Measurements from ENCODE around the gene SPATA33.

Gene SPATA33

DNA sequence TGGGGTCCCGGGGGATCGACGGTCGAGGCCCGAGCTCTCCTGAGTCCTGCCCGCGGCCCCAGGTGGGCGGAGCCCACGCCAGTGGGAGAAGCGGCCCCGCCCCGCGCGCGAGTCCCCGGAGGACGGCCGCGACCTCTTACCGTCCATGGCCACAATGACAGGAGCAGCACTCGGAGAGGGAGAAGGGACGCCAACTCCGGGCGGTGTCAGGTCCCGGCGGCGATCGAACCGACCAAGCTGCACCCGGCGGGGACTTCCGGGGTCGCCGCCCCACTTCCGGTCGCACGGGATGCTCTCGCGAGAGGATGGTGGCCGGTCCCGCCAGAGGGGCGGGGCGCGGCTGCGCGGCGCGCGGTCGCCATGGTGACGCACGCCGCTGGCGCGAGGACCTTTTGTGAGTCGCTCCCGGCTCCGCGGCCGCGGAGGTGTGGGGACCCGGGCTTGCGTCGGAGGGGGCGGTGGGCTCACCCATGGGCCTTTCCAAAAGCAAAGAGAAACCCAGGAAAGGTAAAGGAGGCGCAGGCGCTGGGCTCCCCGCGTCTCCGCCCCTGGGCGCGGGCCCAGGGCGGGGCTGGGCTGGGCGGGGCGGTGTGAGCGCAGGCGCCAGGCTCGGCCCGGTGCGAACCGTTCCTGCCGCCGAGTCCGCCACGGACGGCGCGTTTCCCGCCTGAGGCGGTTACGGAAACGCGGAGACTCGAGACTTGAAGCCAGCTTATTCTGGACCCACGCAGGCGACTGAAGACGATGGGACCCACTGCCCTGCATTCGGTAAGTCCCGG, at the start of gene SPATA33, which contains the start of gene CHMP1A:
Gene SPATA33 (plus strand): TSS at position 395 of the 779 bp plus-strand sequence. CDS start 76 bp downstream, at position 471.
Gene CHMP1A (minus strand): TSS at position 267 of the 779 bp plus-strand sequence. CDS start 120 bp downstream, at position 147.
- TF ChIP-seq, protein P1, sequence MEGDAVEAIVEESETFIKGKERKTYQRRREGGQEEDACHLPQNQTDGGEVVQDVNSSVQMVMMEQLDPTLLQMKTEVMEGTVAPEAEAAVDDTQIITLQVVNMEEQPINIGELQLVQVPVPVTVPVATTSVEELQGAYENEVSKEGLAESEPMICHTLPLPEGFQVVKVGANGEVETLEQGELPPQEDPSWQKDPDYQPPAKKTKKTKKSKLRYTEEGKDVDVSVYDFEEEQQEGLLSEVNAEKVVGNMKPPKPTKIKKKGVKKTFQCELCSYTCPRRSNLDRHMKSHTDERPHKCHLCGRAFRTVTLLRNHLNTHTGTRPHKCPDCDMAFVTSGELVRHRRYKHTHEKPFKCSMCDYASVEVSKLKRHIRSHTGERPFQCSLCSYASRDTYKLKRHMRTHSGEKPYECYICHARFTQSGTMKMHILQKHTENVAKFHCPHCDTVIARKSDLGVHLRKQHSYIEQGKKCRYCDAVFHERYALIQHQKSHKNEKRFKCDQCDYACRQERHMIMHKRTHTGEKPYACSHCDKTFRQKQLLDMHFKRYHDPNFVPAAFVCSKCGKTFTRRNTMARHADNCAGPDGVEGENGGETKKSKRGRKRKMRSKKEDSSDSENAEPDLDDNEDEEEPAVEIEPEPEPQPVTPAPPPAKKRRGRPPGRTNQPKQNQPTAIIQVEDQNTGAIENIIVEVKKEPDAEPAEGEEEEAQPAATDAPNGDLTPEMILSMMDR (conservative IDR thresholded peaks at IDR 0.05) = no peak
- peak within 1 kb of the TSS; percentile 43; the same call in 1 of the 2 replicates for H3K27ac ChIP-seq

DNA sequence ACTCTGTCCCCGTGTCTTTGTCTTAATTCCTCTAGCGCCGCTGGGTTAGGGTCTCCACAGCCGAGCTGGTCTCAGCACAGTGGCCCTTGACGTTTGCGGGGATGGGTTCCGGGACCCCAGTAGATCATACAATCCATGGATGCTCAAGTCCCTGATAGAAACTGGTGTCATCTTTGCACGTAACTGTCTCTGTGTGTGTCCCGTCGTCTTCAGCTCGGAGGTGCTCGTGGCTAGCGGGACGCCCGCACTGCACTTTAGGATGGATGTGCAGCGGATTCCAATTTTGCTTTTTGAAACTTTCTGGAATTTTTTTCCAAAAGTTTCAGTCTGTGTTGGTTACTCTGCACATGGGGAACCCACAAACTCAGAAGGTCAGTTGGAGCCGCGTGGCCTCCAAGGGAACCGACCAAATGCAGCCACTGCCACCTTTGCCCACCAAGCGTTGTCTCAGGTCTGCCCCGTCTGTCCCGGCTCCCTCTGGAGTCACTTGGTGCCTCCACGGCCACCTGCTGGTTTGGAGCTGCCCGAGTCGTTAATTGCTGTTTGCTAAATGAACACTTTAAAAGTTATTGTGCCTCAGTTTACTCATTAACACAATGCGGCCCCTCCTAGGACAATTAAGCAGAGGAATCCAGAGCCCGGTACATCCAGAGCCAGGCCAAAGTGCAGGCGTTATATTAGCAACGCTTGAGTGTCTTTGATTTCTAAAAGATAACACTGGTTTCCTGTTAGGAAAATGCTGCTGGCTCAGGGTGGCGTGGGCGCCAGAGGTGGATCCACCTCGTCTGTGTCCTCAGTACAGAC, 49.5 kb upstream of the SPATA33 start:
- no peak overlapping the region for H3K27ac ChIP-seq
- TF ChIP-seq, protein P1 (conservative IDR thresholded peaks at IDR 0.05) = no peak

DNA sequence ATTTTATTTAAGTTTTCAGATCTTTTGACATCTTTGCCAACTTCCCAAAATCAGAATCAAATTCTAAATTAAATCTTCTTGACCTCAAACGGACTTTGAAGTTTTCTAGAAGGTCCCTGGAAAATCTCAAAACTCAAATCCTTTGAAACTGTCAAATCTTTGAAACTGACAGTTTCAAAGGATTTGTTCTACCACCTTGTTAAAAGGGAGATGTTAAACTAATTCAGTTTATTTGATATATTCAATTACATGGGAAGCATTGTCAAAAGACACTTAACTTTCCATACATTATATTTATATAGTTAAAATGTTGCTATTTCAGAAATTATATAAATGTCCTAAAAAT, 47.6 kb upstream of the SPATA33 start:
- TF ChIP-seq, protein P1 (conservative IDR thresholded peaks at IDR 0.05) = no peak
- no peak overlapping the region for H3K27ac ChIP-seq

DNA sequence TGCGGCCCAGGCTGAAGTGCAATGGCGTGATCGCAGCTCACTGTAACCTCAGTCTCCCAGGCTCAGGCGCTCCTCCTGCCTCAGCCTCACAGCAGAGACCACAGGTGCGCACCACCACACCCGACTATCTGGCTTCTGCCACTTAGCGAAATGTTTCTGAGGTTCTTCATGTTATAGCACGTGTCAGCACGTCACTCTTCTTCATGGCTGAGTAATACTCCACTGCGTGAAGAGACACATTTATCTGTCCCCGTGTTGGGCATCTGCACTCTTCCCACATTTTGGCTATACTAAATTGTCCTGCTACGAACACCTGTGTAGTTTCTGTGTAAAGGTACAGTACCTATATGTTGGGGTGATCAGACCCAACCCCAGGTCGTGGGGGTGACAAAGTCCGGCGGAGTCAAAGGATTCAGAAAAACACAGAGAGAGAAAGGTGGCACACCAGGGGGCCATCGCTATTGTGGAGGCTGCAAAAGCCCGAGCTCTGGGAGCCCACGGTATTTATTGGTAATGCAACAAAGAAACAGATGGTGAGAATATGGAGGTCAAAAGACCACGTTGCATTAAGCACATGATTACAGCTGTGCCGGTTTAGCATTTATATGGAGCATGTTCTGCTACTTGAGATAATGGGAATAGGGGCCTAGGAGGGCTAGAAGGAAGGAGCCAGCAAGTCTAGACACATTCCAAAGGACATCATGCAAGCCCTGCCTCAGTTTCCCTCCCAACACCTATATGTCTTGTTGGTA, 45.0 kb upstream of the SPATA33 start:
- H3K27ac ChIP-seq = no peak overlapping the region
- TF ChIP-seq, protein P1 (conservative IDR thresholded peaks at IDR 0.05) = no peak

DNA sequence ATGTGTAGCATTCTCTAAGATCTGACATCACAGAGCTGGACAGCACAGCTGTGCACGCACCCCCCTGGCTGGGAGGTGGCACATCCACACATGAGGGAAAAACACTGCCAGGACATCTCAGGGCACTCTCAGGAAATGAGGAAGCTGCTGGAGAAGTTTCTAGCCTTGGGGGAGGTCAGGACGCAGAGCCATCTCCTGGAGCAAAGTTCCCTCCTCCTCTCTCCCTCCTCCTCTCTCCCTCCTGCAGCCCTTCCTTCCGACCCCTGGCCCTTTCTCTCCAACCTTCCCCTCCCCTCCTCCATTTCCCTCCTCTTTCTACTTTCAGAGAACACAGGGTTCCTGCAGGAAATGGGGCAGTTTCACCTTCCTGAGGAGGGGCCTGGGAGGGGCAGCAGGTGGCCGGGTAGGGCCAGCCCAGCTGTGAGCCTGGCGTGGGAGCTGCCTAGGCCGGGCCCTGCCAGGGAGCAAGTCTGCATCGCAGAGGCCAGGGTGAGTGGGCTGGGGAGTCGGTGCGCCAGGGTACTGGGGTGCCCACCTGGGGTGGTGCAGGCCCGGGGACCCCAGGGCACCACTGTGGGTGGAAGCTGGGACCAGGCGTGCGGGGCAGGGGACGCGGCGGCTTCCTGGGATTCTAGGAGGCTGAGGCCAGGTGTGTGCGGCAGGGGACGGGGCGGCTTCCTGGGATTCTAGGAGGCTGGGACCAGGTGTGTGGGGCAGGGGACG, 44.2 kb upstream of the SPATA33 start, which contains the start of gene DPEP1:
Gene DPEP1 (plus strand): TSS at position 412 of the 723 bp plus-strand sequence. CDS start 16,769 bp downstream, outside the sequence.
- no peak within 1 kb of the TSS for H3K27ac ChIP-seq
- TF ChIP-seq, protein P1 (conservative IDR thresholded peaks at IDR 0.05) = no peak

DNA sequence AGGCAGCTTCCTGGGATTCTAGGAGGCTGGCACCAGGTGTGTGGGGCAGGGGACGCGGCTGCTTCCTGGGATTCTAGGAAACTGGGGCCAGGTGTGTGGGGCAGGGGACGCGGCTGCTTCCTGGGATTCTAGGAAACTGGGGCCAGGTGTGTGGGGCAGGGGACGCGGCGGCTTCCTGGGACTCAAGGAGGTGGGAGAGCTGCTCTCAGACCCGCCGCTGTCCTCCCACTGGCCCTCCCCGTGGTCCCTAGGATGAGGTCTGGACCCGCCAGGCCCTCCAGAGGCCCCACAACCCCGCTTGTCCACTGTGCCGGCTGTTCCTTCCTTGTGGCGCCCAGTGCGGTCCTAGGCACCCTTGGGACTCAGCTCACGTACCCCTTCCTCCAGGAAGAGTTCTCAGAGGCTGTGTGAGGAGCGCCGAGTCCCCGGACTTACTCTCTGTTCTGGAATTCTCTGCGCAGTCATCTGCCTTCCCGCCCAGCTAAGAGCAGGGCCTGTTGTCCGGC, 43.6 kb upstream of the SPATA33 start:
- TF ChIP-seq, protein P1 (conservative IDR thresholded peaks at IDR 0.05) = no peak
- H3K27ac ChIP-seq = no peak overlapping the region

Measured in VCaP (cell line).